Smooth muscle cell (in vitro differentiated cells): ENCODE measurements around the gene VASN. TPM values are rescaled to one million over a fixed set of nuclear protein-coding genes. Genes with fewer than 3 reads are reported as not detected.

Experiments
- DNase-seq: peaks from one replicate; lab custom pipeline; 2025; ENCODE audit not compliant: unreplicated experiment; lab: John Stamatoyannopoulos, UW
- H2AFZ ChIP-seq: fragments of 200-600 bp; sonication (generic); 2 replicates; pipeline ENCODE4 v1.6.0; 2016; ENCODE audit warnings: antibody characterized with exemption, low read depth, mild to moderate bottlenecking
- H3F3A ChIP-seq: fragments of 200-600 bp; sonication (generic); 2 replicates; pipeline ENCODE4 v1.6.0; 2017; ENCODE audit warnings: antibody characterized with exemption, low read depth
- H3K27ac ChIP-seq: fragments of 200-600 bp; sonication (generic); 2 replicates; pipeline ENCODE4 v1.5.1; 2016; ENCODE audit warnings: low read depth, mild to moderate bottlenecking
- H3K27me3 ChIP-seq: fragments of 200-600 bp; sonication (generic); 2 replicates; pipeline ENCODE4 v1.6.1; 2016; ENCODE audit warnings: low read depth, mild to moderate bottlenecking
- H3K36me3 ChIP-seq: fragments of 200-600 bp; sonication (generic); 2 replicates; pipeline ENCODE4 v1.5.1; 2016; ENCODE audit warnings: low read depth
- H3K4me1 ChIP-seq: fragments of 200-600 bp; sonication (generic); 2 replicates; pipeline ENCODE4 v1.5.1; 2016; ENCODE audit warnings: low read depth
- H3K4me2 ChIP-seq: fragments of 200-600 bp; sonication (generic); 2 replicates; pipeline ENCODE4 v1.6.0; 2016; ENCODE audit warnings: mild to moderate bottlenecking
- H3K4me3 ChIP-seq: fragments of 200-600 bp; sonication (generic); 2 replicates; pipeline ENCODE4 v1.5.1; 2016; ENCODE audit warnings: mild to moderate bottlenecking
- H3K79me2 ChIP-seq: fragments of 200-600 bp; sonication (generic); 2 replicates; pipeline ENCODE4 v1.6.0; 2016; ENCODE audit warnings: low read depth, mild to moderate bottlenecking
- H3K9ac ChIP-seq: fragments of 200-600 bp; sonication (generic); 2 replicates; pipeline ENCODE4 v1.6.0; 2016; ENCODE audit warnings: low read depth
- H3K9me3 ChIP-seq: fragments of 200-600 bp; sonication (generic); replicated peaks from 2 replicates; pipeline ENCODE4 v1.5.1; 2016; ENCODE audit warnings: low read depth
- H4K20me1 ChIP-seq: fragments of 200-600 bp; sonication (generic); 2 replicates; pipeline ENCODE4 v1.6.0; 2016; ENCODE audit warnings: low read depth
- WGBS: methylation state at CpG from one replicate; pipeline ENCODE4 v1.1.7; 2016; ENCODE audit warnings: low lambda C conversion rate; 5-methylcytosine and 5-hydroxymethylcytosine counted together
- polyA plus RNA-seq: library from polyadenylated mRNA; unstranded; fragments of >200 nt; fragmentation: Nextera tagmentation; extraction: Ambion mirVana; gene quantifications from 2 replicates; pipeline ENCODE4 v1.2.1, GENCODE V29; 2016
- total RNA-seq: library from RNA; depleted of rRNA; stranded (reverse); fragments of >200 nt; gene quantifications from 2 replicates; pipeline ENCODE4 v1.2.3, GENCODE V29; 2014
- TF ChIP-seq, protein P1 (sequence below): fragments of 200-600 bp; sonication (generic); IDR thresholded peaks from 2 replicates; pipeline ENCODE4 v1.5.1; 2017; ENCODE audit warnings: borderline replicate concordance, mild to moderate bottlenecking, antibody characterized with exemption; ENCODE audit not compliant: insufficient read depth, poor library complexity, severe bottlenecking

VASN gene
- total and polyA plus RNA-seq, 2 experiments from 2014 or later, result 30.0 to 150 TPM

DNA sequence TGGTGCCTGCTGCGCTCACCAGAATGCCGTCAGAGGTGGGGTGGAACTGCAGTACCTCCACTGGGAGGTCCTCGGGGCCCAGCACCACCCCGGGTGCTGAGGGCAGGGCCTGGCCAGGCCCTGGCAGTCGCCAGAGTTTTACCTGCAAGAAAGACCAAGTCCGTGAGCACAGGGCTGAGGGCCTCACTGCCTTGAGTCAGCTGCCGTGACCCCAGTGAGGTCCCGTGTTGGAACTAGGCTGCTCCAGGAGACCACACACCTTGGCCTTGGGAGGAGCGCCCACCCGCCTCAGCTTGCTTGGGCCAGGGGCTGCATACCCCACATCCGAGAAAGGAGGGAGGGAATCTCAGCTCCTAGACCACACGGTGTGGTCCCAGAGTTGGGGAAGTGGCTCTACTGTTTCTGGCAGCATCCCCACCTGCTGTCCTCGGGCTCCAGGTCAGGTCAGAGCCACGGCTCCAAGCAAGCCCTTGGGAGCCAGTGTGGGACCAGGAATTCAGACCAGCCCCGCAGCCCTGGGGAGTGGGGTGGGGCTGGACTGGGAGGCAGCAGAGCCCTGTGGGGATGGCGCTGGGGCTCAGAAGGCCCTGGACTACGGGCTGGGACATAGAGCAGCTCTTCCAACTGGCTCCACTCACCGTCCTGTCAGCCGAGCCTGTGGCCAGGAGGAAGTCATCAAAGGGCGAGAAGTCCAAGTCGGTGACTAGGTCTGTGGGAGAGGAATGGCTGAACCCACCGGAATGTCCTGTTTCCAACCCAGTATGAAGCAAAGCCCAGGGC is 36.1 kb downstream of the VASN start:
- no peak overlapping the region for H3K4me2 ChIP-seq
- H3K9me3 ChIP-seq, result no peaks in the 10 kb centered on the region
- TF ChIP-seq, protein P1, sequence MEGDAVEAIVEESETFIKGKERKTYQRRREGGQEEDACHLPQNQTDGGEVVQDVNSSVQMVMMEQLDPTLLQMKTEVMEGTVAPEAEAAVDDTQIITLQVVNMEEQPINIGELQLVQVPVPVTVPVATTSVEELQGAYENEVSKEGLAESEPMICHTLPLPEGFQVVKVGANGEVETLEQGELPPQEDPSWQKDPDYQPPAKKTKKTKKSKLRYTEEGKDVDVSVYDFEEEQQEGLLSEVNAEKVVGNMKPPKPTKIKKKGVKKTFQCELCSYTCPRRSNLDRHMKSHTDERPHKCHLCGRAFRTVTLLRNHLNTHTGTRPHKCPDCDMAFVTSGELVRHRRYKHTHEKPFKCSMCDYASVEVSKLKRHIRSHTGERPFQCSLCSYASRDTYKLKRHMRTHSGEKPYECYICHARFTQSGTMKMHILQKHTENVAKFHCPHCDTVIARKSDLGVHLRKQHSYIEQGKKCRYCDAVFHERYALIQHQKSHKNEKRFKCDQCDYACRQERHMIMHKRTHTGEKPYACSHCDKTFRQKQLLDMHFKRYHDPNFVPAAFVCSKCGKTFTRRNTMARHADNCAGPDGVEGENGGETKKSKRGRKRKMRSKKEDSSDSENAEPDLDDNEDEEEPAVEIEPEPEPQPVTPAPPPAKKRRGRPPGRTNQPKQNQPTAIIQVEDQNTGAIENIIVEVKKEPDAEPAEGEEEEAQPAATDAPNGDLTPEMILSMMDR, result no peak
- DNase-seq, result no peak
- no peaks in the 10 kb centered on the region for H3K4me1 ChIP-seq
- H3K27me3 ChIP-seq, result no peaks in the 10 kb centered on the region
- no peak overlapping the region for H3K27ac ChIP-seq
- H3K4me3 ChIP-seq, result no peak overlapping the region
- H3K9ac ChIP-seq, result no peak overlapping the region
- no peaks in the 10 kb centered on the region for H3K36me3 ChIP-seq
- no peak overlapping the region for H2AFZ ChIP-seq
- WGBS, result 84% methylated on average over 22 of the region's 22 CpGs
- H3K79me2 ChIP-seq, result no peaks in the 10 kb centered on the region
- H3F3A ChIP-seq, result no peaks in the 10 kb centered on the region
- no peaks in the 10 kb centered on the region for H4K20me1 ChIP-seq

DNA sequence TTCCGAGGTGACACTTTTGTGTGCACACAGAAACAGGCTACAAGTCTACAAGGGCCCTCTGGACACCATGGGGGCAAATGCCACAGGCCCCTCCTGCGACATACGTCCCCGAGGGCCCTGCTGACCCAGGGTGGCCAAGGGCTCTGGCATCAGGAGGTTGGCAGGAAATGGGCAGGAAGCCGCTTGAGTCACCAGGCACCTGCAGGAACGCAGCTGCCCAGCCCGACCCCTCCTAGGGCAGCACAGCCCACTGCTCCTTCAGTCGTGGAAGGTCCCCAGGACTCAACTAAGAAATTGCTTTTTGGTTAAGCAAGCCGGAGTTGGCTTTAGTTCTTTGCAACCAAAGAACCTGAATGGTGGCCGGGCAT is 36.7 kb downstream of the VASN start:
- no peak overlapping the region for H3K4me3 ChIP-seq
- H3F3A ChIP-seq, result no peaks in the 10 kb centered on the region
- no peaks in the 10 kb centered on the region for H4K20me1 ChIP-seq
- H3K4me1 ChIP-seq, result no peaks in the 10 kb centered on the region
- H3K9ac ChIP-seq, result no peak overlapping the region
- TF ChIP-seq, protein P1, result no peak
- no peak overlapping the region for H3K4me2 ChIP-seq
- no peaks in the 10 kb centered on the region for H3K36me3 ChIP-seq
- H3K27ac ChIP-seq, result no peak overlapping the region
- WGBS, result 92% methylated on average over 10 of the region's 10 CpGs
- H3K9me3 ChIP-seq, result no peaks in the 10 kb centered on the region
- no peaks in the 10 kb centered on the region for H3K79me2 ChIP-seq
- no peak for DNase-seq
- no peaks in the 10 kb centered on the region for H3K27me3 ChIP-seq
- H2AFZ ChIP-seq, result no peak overlapping the region

DNA sequence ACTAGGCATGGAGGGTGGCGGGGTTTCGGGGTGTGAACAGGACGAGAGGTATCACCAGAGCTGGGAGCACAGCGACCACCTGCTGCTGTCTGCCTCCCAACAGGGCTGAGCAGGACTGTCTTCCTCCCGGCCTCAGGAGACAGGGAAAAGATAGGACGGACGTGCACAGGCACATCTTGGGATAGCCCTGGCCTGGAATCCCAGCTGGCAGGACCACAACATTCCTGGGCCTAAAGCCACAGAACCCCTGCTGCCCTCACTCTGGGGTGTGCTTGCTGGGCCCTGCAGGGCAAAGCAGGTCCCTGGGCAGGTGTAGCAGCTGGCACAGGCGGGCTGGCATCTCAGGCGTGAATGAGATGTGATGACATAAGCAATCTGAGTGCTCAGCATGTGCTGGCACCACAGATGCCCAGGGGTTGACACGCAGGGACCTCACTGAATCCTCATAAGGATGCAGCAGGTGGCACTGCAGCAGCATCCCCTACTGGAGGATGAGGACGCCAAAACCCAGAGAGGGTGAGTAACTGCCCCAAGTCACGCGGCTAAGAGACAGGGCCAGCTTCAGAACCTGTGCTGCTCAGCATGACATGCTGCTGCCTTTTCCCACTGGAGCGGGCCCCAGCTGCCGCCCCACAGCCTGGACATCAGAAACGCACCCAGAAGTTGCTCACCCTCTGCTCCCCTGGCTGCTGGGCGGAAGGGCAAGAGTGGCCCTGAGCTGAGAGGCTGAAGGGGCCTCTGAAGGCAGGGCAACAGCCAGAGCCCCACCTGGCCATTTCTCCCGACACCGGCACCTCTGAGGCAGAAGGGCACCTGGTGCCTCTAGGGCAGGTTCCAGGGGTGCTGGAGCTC is 37.7 kb downstream of the VASN start:
- H3K79me2 ChIP-seq, result peaks cover 4% of the 10 kb centered on the region
- no peaks in the 10 kb centered on the region for H3K27me3 ChIP-seq
- no peak for DNase-seq
- H2AFZ ChIP-seq, result no peak overlapping the region
- H3F3A ChIP-seq, result no peaks in the 10 kb centered on the region
- no peak overlapping the region for H3K4me3 ChIP-seq
- TF ChIP-seq, protein P1, result no peak
- no peaks in the 10 kb centered on the region for H3K36me3 ChIP-seq
- H3K9me3 ChIP-seq, result no peaks in the 10 kb centered on the region
- H3K4me1 ChIP-seq, result no peaks in the 10 kb centered on the region
- H3K4me2 ChIP-seq, result no peak overlapping the region
- peaks cover 3% of the 10 kb centered on the region for H4K20me1 ChIP-seq
- WGBS, result 91% methylated on average over 15 of the region's 19 CpGs
- H3K27ac ChIP-seq, result no peak overlapping the region
- no peak overlapping the region for H3K9ac ChIP-seq
